ENCODE results near the gene EEA1.

EEA1 gene

GRCh38 chr12:92828565-92828964 lies 100.5 kb downstream of the EEA1 start:
- no peak for TF ChIP-seq CTCF (IDR thresholded peaks at IDR 0.05; ENCODE audit: insufficient read depth, low read depth, low read length, missing control alignments)
- no peak for DNase-seq (ENCODE audit: low read depth)
- H3K4me3 ChIP-seq (ENCODE audit: low read length): no peak overlapping the region

- DNase-seq (ENCODE audit: low read depth): peak; percentile 66
- peak; percentile 88 for TF ChIP-seq CTCF (IDR thresholded peaks at IDR 0.05; ENCODE audit: insufficient read depth, low read depth, low read length, missing control alignments)
- no peak overlapping the region for H3K4me3 ChIP-seq (ENCODE audit: low read length)
Observed at GRCh38 chr12:92827836-92828431, 101.2 kb downstream of the EEA1 start.

GRCh38 chr12:92821142-92821541 lies 108.0 kb downstream of the EEA1 start:
- H3K4me3 ChIP-seq (ENCODE audit: low read length): no peak overlapping the region
- DNase-seq (ENCODE audit: low read depth): no peak
- no peak for TF ChIP-seq CTCF (IDR thresholded peaks at IDR 0.05; ENCODE audit: insufficient read depth, low read depth, low read length, missing control alignments)

- DNase-seq (ENCODE audit: low read depth): no peak
- TF ChIP-seq CTCF (IDR thresholded peaks at IDR 0.05; ENCODE audit: insufficient read depth, low read depth, low read length, missing control alignments): no peak
- no peak overlapping the region for H3K4me3 ChIP-seq (ENCODE audit: low read length)
Observed at GRCh38 chr12:92814584-92814983, 114.5 kb downstream of the EEA1 start.

- no peak overlapping the region for H3K4me3 ChIP-seq (ENCODE audit: low read length)
- DNase-seq (ENCODE audit: low read depth): no peak
- no peak for TF ChIP-seq CTCF (IDR thresholded peaks at IDR 0.05; ENCODE audit: insufficient read depth, low read depth, low read length, missing control alignments)
Observed at GRCh38 chr12:92810370-92810769, 118.7 kb downstream of the EEA1 start.

- H3K4me3 ChIP-seq (ENCODE audit: low read length): no peak overlapping the region
- no peak for TF ChIP-seq CTCF (IDR thresholded peaks at IDR 0.05; ENCODE audit: insufficient read depth, low read depth, low read length, missing control alignments)
- no peak for DNase-seq (ENCODE audit: low read depth)
Observed at GRCh38 chr12:92803903-92804302, 125.2 kb downstream of the EEA1 start.

GRCh38 chr12:92802906-92803305 lies 126.2 kb downstream of the EEA1 start:
- no peak for TF ChIP-seq CTCF (IDR thresholded peaks at IDR 0.05; ENCODE audit: insufficient read depth, low read depth, low read length, missing control alignments)

More at GRCh38 chr12:92802906-92803305, 126.2 kb downstream of the EEA1 start:
- DNase-seq (ENCODE audit: low read depth): no peak
- no peak overlapping the region for H3K4me3 ChIP-seq (ENCODE audit: low read length)

Data from epithelial cell of esophagus (primary cell).